Endothelial cell (in vitro differentiated cells): ENCODE results near the gene DCLK1. TPM values are rescaled to one million over a fixed set of nuclear protein-coding genes. Genes with fewer than 3 reads are reported as not detected.

Source experiments
- DNase-seq: peaks from one replicate; pipeline ENCODE4 v3.0.0; 2021; ENCODE audit warnings: low spot score
- H3K27ac Mint-ChIP-seq: one replicate; pipeline ENCODE4 v1.8.0; 2021; ENCODE audit warnings: mixed read lengths, inconsistent platforms; ENCODE audit not compliant: unreplicated experiment
- H3K27me3 Mint-ChIP-seq: one replicate; pipeline ENCODE4 v1.8.0; 2021; ENCODE audit warnings: mild to moderate bottlenecking, moderate library complexity, mixed read lengths, inconsistent platforms; ENCODE audit not compliant: unreplicated experiment
- H3K36me3 Mint-ChIP-seq: one replicate; pipeline ENCODE4 v1.8.0; 2021; ENCODE audit warnings: mild to moderate bottlenecking, low read depth, mixed read lengths, inconsistent platforms; ENCODE audit not compliant: unreplicated experiment
- H3K4me1 Mint-ChIP-seq: one replicate; pipeline ENCODE4 v1.8.0; 2021; ENCODE audit warnings: mild to moderate bottlenecking, mixed read lengths, inconsistent platforms; ENCODE audit not compliant: unreplicated experiment
- H3K4me3 Mint-ChIP-seq: one replicate; pipeline ENCODE4 v1.8.0; 2021; ENCODE audit warnings: mild to moderate bottlenecking, mixed read lengths, inconsistent platforms; ENCODE audit not compliant: unreplicated experiment
- H3K9me3 Mint-ChIP-seq: one replicate; pipeline ENCODE4 v1.8.0; 2021; ENCODE audit warnings: mixed read lengths, inconsistent platforms; ENCODE audit not compliant: unreplicated experiment
- total RNA-seq: library from RNA; stranded (reverse); fragmentation: NEBNext Ultra II Directional; extraction: Animal tissue kit (Norgen Biotek cat#: 25700); gene quantifications from one replicate; pipeline ENCODE4 v1.2.1, GENCODE V29; 2021; ENCODE audit not compliant: unreplicated experiment
- TF ChIP-seq, protein P1 (sequence below): fragments of 200-600 bp; sonication (generic); IDR thresholded peaks from one replicate; pipeline ENCODE4 v1.5.0; 2021; ENCODE audit warnings: antibody characterized with exemption; ENCODE audit not compliant: unreplicated experiment

The DCLK1 gene
- total RNA-seq, 1 donor from 2014 or later: 1.6 TPM

DNA sequence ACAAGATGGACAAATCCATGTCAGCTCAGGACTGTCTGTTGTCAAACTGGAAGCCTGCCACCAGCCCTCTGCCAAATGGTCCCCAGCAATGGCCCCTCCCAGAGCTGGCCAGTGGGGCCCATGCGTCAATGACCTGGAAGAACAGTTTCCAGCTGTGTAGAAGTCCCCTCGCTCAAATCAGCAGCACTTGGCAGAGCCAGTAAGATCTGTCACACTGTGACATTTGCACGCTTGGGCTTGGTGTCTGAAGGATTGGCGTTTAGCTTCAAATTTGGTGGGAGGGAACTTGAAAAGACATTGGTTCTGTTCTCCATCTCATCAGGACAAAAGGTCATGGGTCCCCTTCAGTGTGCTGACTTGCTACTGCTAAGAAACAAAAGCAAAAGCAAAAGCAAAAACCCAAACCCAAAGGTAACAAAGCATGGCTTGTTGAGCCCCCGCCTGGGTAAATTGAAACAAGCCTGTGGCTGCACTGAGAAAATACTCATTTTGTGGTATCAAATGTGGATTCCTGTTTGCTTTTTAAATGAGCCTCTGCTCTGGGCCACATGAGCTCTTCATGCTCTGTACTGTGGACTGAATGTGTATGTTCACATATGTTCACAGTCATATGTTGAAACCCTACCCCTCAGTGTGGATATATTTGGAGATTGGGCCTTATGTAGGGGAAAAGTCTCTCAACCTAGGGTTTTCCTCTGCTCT is 401.1 kb downstream of the DCLK1 start:
- H3K4me3 Mint-ChIP-seq: no peak overlapping the region

DNA sequence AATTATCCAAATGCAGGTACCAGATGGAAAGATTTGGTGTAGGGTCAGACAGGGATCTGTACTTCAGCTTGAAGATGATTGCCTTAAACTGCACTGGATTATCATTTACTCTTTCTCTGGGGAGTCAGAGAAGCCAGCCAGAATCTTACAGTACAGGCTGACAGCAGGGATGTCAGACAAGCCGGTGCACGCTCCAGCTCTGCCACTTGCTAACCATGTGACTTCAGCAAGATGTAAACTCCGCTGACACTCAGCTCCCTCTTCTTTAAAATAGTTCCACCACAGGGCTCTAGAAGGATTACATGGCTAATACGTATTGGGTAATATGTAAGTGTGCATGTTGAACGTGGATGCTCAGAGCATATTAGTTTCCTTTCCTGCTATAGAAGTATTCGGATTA is 403.3 kb downstream of the DCLK1 start:
- H3K27ac Mint-ChIP-seq: no peak overlapping the region
- TF ChIP-seq, protein P1, sequence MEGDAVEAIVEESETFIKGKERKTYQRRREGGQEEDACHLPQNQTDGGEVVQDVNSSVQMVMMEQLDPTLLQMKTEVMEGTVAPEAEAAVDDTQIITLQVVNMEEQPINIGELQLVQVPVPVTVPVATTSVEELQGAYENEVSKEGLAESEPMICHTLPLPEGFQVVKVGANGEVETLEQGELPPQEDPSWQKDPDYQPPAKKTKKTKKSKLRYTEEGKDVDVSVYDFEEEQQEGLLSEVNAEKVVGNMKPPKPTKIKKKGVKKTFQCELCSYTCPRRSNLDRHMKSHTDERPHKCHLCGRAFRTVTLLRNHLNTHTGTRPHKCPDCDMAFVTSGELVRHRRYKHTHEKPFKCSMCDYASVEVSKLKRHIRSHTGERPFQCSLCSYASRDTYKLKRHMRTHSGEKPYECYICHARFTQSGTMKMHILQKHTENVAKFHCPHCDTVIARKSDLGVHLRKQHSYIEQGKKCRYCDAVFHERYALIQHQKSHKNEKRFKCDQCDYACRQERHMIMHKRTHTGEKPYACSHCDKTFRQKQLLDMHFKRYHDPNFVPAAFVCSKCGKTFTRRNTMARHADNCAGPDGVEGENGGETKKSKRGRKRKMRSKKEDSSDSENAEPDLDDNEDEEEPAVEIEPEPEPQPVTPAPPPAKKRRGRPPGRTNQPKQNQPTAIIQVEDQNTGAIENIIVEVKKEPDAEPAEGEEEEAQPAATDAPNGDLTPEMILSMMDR: no peak
- H3K36me3 Mint-ChIP-seq: no peaks in the 10 kb centered on the region
- H3K27me3 Mint-ChIP-seq: no peaks in the 10 kb centered on the region
- no peak for DNase-seq
- H3K4me1 Mint-ChIP-seq: no peaks in the 10 kb centered on the region
- no peak overlapping the region for H3K4me3 Mint-ChIP-seq
- no peaks in the 10 kb centered on the region for H3K9me3 Mint-ChIP-seq

More for the DNA sequence above, 401.1 kb downstream of the DCLK1 start:
- Mint-ChIP-seq H3K4me1 (no peaks in the 10 kb centered on the region), H3K36me3 (no peaks in the 10 kb centered on the region), H3K9me3 (no peaks in the 10 kb centered on the region), H3K27ac (no peak overlapping the region), H3K27me3 (no peaks in the 10 kb centered on the region)
- TF ChIP-seq, protein P1: no peak
- DNase-seq: no peak

DNA sequence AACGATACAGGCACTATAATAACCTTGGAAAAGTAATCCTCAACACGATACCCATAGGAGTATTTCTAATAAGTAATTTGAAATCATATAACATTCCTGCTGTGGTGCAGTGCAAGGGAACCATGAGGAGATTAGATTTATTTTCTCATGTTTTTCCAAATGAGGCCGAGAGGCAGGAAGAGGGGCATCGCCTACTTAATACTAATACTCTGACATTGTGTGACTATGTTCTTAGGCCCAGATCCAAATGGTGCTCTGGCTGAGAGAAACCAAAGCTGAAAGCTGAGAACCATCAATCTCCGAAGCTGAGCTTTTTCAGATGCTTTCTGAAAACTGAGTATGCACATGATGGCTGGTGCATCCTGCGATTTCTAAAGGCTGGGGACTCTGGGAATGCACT is 406.7 kb downstream of the DCLK1 start:
- Mint-ChIP-seq H3K27ac (no peak overlapping the region), H3K4me3 (no peak overlapping the region), H3K36me3 (no peaks in the 10 kb centered on the region), H3K9me3 (no peaks in the 10 kb centered on the region), H3K27me3 (no peaks in the 10 kb centered on the region), H3K4me1 (no peaks in the 10 kb centered on the region)
- TF ChIP-seq, protein P1: no peak
- no peak for DNase-seq

DNA sequence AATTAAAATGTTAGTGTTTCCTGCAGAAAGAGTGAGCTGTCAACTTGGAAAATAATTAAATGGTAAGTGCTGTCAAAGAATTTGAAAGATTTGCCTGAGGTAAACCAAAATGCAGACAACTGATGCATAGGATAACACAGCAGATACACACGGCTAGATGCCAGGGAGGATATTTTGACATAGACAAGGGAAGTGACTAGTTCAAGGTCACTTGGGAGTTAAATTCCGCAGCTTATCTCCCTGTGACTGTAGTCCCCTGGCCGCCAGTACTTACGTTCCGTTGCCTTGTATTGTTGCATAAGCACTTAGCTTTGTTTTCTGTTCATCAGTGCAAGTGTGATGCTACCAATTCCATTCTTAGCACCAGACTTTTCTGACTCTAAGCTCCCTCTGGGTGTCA is 407.4 kb downstream of the DCLK1 start:
- no peaks in the 10 kb centered on the region for H3K9me3 Mint-ChIP-seq
- no peaks in the 10 kb centered on the region for H3K36me3 Mint-ChIP-seq
- no peaks in the 10 kb centered on the region for H3K27me3 Mint-ChIP-seq
- H3K27ac Mint-ChIP-seq: no peak overlapping the region
- no peak for DNase-seq
- H3K4me1 Mint-ChIP-seq: peaks cover 4% of the 10 kb centered on the region
- TF ChIP-seq, protein P1: no peak
- H3K4me3 Mint-ChIP-seq: no peak overlapping the region

DNA sequence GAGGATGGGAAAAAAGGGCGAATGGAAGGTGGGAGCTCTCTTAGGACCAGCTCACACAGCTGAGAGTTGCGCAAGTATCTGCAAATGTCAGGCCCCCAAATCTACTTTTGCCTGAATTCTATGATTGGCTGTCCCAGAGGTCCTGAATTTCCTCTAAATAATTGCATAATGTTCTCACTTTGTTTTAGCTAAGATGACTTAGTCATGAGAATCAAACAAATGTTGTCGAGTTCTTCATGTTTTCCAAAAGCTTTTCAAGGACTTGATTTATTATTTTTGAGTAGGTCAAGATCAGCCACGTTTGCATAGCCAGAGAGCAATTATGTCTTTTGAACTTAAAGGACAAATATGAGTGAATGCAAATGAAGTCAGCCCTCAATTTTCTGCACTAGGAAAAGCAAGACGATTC is 408.1 kb downstream of the DCLK1 start:
- Mint-ChIP-seq H3K36me3 (no peaks in the 10 kb centered on the region), H3K27ac (no peak overlapping the region), H3K4me1 (peaks cover 4% of the 10 kb centered on the region), H3K4me3 (no peak overlapping the region), H3K9me3 (no peaks in the 10 kb centered on the region), H3K27me3 (no peaks in the 10 kb centered on the region)
- no peak for DNase-seq
- TF ChIP-seq, protein P1: no peak
